IMR-90 (cell line): ENCODE results near the gene ANO1. TPM values are rescaled to one million over a fixed set of nuclear protein-coding genes. Genes with fewer than 3 reads are reported as not detected.

Experiments used
- ATAC-seq: fragments of 200-7000 bp; cut with Tn5 transposase; 2 replicates; pipeline ENCODE4 v1.9.1; 2020; ENCODE audit warnings: low read depth, mild to moderate bottlenecking, moderate library complexity
- BruUV-seq: library from RNA; stranded (reverse); fragments of 400-500 nt; replicated peaks from 2 replicates; lab custom pipeline; 2021; lab: Mats Ljungman, UMichigan
- CTCF ChIA-PET: fragments of 300-600 bp; formaldehyde crosslinking; extraction: SDS; loops from one replicate; lab custom pipeline; 2021; ENCODE audit warnings: antibody characterized with exemption; lab: Yijun Ruan, JAX
- POLR2A ChIA-PET: fragments of 300-600 bp; sonication (Branson Sonifier 250); formaldehyde crosslinking; loops from one replicate; lab custom pipeline; 2022; ENCODE audit warnings: antibody characterized with exemption; ENCODE audit not compliant: unreplicated experiment; lab: Charles Lee
- DNase-seq: peaks from one replicate; pipeline ENCODE4 v3.0.0; 2013
- H2AFZ ChIP-seq: replicated peaks from 2 replicates; pipeline ENCODE3; 2013; ENCODE audit warnings: low read length, mild to moderate bottlenecking; ENCODE audit not compliant: poor library complexity
- H2AK5ac ChIP-seq: 2 replicates; pipeline ENCODE4 v1.6.1; 2013; ENCODE audit warnings: low read depth, low read length, inconsistent platforms
- H2AK9ac ChIP-seq: replicated peaks from 2 replicates; pipeline ENCODE3; 2013; ENCODE audit warnings: mild to moderate bottlenecking, low read depth, low read length, moderate library complexity; ENCODE audit not compliant: poor library complexity
- H2BK120ac ChIP-seq: 2 replicates; pipeline ENCODE4 v1.6.1; 2013; ENCODE audit warnings: low read depth, low read length, inconsistent platforms
- H2BK15ac ChIP-seq: 3 replicates; pipeline ENCODE4 v1.6.1; 2013; ENCODE audit warnings: low read depth, low read length, inconsistent platforms
- H2BK20ac ChIP-seq: 2 replicates; pipeline ENCODE4 v1.6.1; 2013; ENCODE audit warnings: low read depth, mild to moderate bottlenecking, inconsistent platforms, low read length, moderate library complexity
- H2BK5ac ChIP-seq: 2 replicates; pipeline ENCODE4 v1.6.1; 2013; ENCODE audit warnings: mild to moderate bottlenecking, low read depth, low read length, inconsistent platforms; ENCODE audit not compliant: poor library complexity, severe bottlenecking
- H3K14ac ChIP-seq: replicated peaks from 2 replicates; pipeline ENCODE4 v1.6.1; 2013; ENCODE audit warnings: low read depth, low read length, inconsistent platforms
- H3K18ac ChIP-seq: 2 replicates; pipeline ENCODE4 v1.6.1; 2013; ENCODE audit warnings: low read depth, low read length, control low read depth
- H3K23ac ChIP-seq: 2 replicates; pipeline ENCODE4 v1.6.1; 2013; ENCODE audit warnings: low read depth, low read length, inconsistent platforms
- H3K27ac ChIP-seq: 2 replicates; pipeline ENCODE4 v1.5.1; 2013; ENCODE audit warnings: mild to moderate bottlenecking, control low read depth, low read length; ENCODE audit not compliant: insufficient read depth
- H3K27me3 ChIP-seq: 2 replicates; pipeline ENCODE4 v1.6.1; 2013; ENCODE audit warnings: low read length; ENCODE audit not compliant: control insufficient read depth, insufficient read depth
- H3K36me3 ChIP-seq: 2 replicates; pipeline ENCODE4 v1.6.1; 2013; ENCODE audit warnings: low read length, mixed read lengths; ENCODE audit not compliant: control insufficient read depth, insufficient read depth
- H3K4ac ChIP-seq: 2 replicates; pipeline ENCODE4 v1.6.1; 2013; ENCODE audit warnings: low read depth, low read length, inconsistent platforms
- H3K4me1 ChIP-seq: 2 replicates; pipeline ENCODE4 v1.6.1; 2013; ENCODE audit warnings: low read length, mixed read lengths; ENCODE audit not compliant: control insufficient read depth, insufficient read depth
- H3K4me2 ChIP-seq: 2 replicates; pipeline ENCODE4 v1.6.1; 2013; ENCODE audit warnings: low read depth, mild to moderate bottlenecking, control low read depth, low read length, moderate library complexity
- H3K4me3 ChIP-seq: 2 replicates; pipeline ENCODE4 v1.5.1; 2013; ENCODE audit warnings: low read depth, mild to moderate bottlenecking, control low read depth, low read length, moderate library complexity; ENCODE audit not compliant: insufficient read depth
- H3K56ac ChIP-seq: 2 replicates; pipeline ENCODE4 v1.6.1; 2013; ENCODE audit warnings: low read length, inconsistent platforms; ENCODE audit not compliant: insufficient read depth; ENCODE audit errors: extremely low read depth
- H3K79me1 ChIP-seq, 2 experiments: 2 replicates each; pipeline ENCODE4 v1.6.1; 2013; ENCODE audit warnings: low read length in 2 of 2, inconsistent platforms in 1 of 2, low read depth in 1 of 2
- H3K9ac ChIP-seq: 2 replicates; pipeline ENCODE4 v1.6.1; 2013; ENCODE audit warnings: low read depth, low read length, control low read depth
- H3K9me1 ChIP-seq: 2 replicates; pipeline ENCODE4 v1.6.1; 2013; ENCODE audit warnings: low read length, inconsistent platforms; ENCODE audit not compliant: insufficient read depth
- H3K9me3 ChIP-seq: 2 replicates; pipeline ENCODE4 v1.6.1; 2013; ENCODE audit warnings: low read length; ENCODE audit not compliant: control insufficient read depth, insufficient read depth
- H4K20me1 ChIP-seq: 2 replicates; pipeline ENCODE4 v1.6.1; 2013; ENCODE audit warnings: low read length, inconsistent platforms; ENCODE audit not compliant: insufficient read depth
- H4K5ac ChIP-seq: 2 replicates; pipeline ENCODE4 v1.6.1; 2013; ENCODE audit warnings: mild to moderate bottlenecking, low read depth, low read length, control low read depth
- H4K8ac ChIP-seq, 2 experiments: 2 replicates each; pipeline ENCODE4 v1.6.1; 2013; ENCODE audit warnings: low read depth in 2 of 2, low read length in 2 of 2, control low read depth in 1 of 2, inconsistent platforms in 1 of 2
- H4K91ac ChIP-seq: 2 replicates; pipeline ENCODE4 v1.6.1; 2013; ENCODE audit warnings: low read depth, low read length, inconsistent platforms; ENCODE audit not compliant: insufficient read depth
- BHLHE40 ChIP-seq: fragments of 150-350 bp; IDR thresholded peaks from 2 replicates; pipeline ENCODE4 v1.6.1; 2016; ENCODE audit warnings: mild to moderate bottlenecking, low read depth, low read length
- CEBPB ChIP-seq: IDR thresholded peaks from 2 replicates; pipeline ENCODE4 v1.6.1; 2012; ENCODE audit warnings: low read depth, low read length, improper control_type of control experiment
- CHD1 ChIP-seq: IDR thresholded peaks from 2 replicates; pipeline ENCODE4 v1.6.1; 2012; ENCODE audit warnings: low read depth, low read length, improper control_type of control experiment
- CTCF ChIP-seq: conservative IDR thresholded peaks from 2 replicates; pipeline ENCODE4 v1.5.1; 2012; ENCODE audit warnings: mild to moderate bottlenecking, low read depth, low read length, improper control_type of control experiment
- ELK1 ChIP-seq: fragments of 150-350 bp; IDR thresholded peaks from 2 replicates; pipeline ENCODE4 v1.6.1; 2016; ENCODE audit warnings: low read depth, mild to moderate bottlenecking, low read length, moderate library complexity, borderline replicate concordance
- FOS ChIP-seq: fragments of 150-350 bp; IDR thresholded peaks from 2 replicates; pipeline ENCODE4 v1.6.1; 2016; ENCODE audit warnings: low read depth, low read length
- MAFK ChIP-seq: IDR thresholded peaks from 2 replicates; pipeline ENCODE4 v1.6.1; 2012; ENCODE audit warnings: low read depth, low read length, improper control_type of control experiment
- MAZ ChIP-seq: IDR thresholded peaks from 2 replicates; pipeline ENCODE4 v1.6.1; 2012; ENCODE audit warnings: low read depth, mild to moderate bottlenecking, low read length, improper control_type of control experiment, moderate library complexity, borderline replicate concordance
- MXI1 ChIP-seq: IDR thresholded peaks from 2 replicates; pipeline ENCODE4 v1.6.1; 2012; ENCODE audit warnings: low read depth, mild to moderate bottlenecking, low read length, moderate library complexity, borderline replicate concordance
- NFE2L2 ChIP-seq: fragments of 150-350 bp; IDR thresholded peaks from 2 replicates; pipeline ENCODE4 v1.6.1; 2016; ENCODE audit warnings: low read depth, mild to moderate bottlenecking, low read length
- POLR2A ChIP-seq: IDR thresholded peaks from 2 replicates; pipeline ENCODE4 v1.6.1; 2012; ENCODE audit warnings: mild to moderate bottlenecking, low read depth, low read length
- RAD21 ChIP-seq: IDR thresholded peaks from 2 replicates; pipeline ENCODE4 v1.6.1; 2012; ENCODE audit warnings: low read length, improper control_type of control experiment
- RCOR1 ChIP-seq: IDR thresholded peaks from 2 replicates; pipeline ENCODE4 v1.6.1; 2012; ENCODE audit warnings: mild to moderate bottlenecking, low read length, improper control_type of control experiment; ENCODE audit not compliant: insufficient replicate concordance
- RFX5 ChIP-seq: IDR thresholded peaks from 2 replicates; pipeline ENCODE4 v1.8.0; 2012; ENCODE audit warnings: low read depth, mild to moderate bottlenecking, low read length, moderate library complexity
- SMC3 ChIP-seq: fragments of 150-350 bp; IDR thresholded peaks from 2 replicates; pipeline ENCODE4 v1.6.1; 2016; ENCODE audit warnings: low read depth, mild to moderate bottlenecking, antibody characterized with exemption, low read length, moderate library complexity
- USF2 ChIP-seq: fragments of 150-350 bp; IDR thresholded peaks from 2 replicates; pipeline ENCODE4 v1.6.1; 2017; ENCODE audit warnings: mild to moderate bottlenecking, antibody characterized with exemption, low read length, low read depth
- WGBS, 2 experiments: methylation state at CpG; one replicate each; pipeline versions ENCODE4 v1.1.5 to v1.1.7; 2013; ENCODE audit warnings: missing lambda C conversion rate in 2 of 2; ENCODE audit not compliant: insufficient read length in 1 of 2; ENCODE audit errors: extremely low coverage in 2 of 2; 5-methylcytosine and 5-hydroxymethylcytosine counted together
- dilution Hi-C: fragments of 300-500 bp; cut with HindIII; formaldehyde crosslinking; loops from one replicate; pipeline ENCODE4 v1.14.3; 2018; ENCODE audit warnings: low sequenced_read_pairs; ENCODE audit not compliant: unreplicated experiment
- in situ Hi-C: fragments of 300-500 bp; cut with MboI; formaldehyde crosslinking; loops from 3 replicates; pipeline ENCODE4 v1.14.3; 2019; ENCODE audit warnings: low sequenced_read_pairs, inconsistent platforms, mixed read lengths
- intact Hi-C: fragments of 100-400 bp; cut with micrococcal nuclease; formaldehyde crosslinking; loops from 2 replicates; pipeline ENCODE4 v1.10.0; 2022
- polyA plus RNA-seq, 3 experiments: library from polyadenylated mRNA; depleted of rRNA; stranded (reverse); fragments of >200 nt; gene quantifications; 2 replicates each; pipeline ENCODE4 v1.2.3, GENCODE V29; 2012; ENCODE audit warnings: low replicate concordance in 1 of 3
- total RNA-seq: library from RNA; depleted of rRNA; stranded (reverse); fragments of >200 nt; gene quantifications from 2 replicates; pipeline ENCODE4 v1.2.3, GENCODE V29; 2012

Gene ANO1
- total and polyA plus RNA-seq, 2 of the 4 experiments (the other 2 are of a cell fraction), result 4.1 to 10.7 TPM

- Histone ChIP-seq H3K9ac (no peak overlapping the region), H4K8ac (no peak overlapping the region), H3K23ac (no peak overlapping the region), H4K5ac (no peak overlapping the region), H3K27ac (no peak overlapping the region), H3K4me3 (no peak overlapping the region), H2AK9ac (no peak overlapping the region), H2BK20ac (no peak overlapping the region), H2BK5ac (no peak overlapping the region), H4K91ac (no peak overlapping the region), H2BK120ac (no peak overlapping the region), H2BK15ac (no peak overlapping the region), H3K9me1 (peaks cover 8% of the 10 kb centered on the region), H3K18ac (no peak overlapping the region), H2AK5ac (no peak overlapping the region), H3K14ac (no peak overlapping the region), H3K4ac (no peak overlapping the region), H3K4me1 (0 out of 2 replicates have a peak, but pooled peaks cover 2% of the 10 kb centered on the region), H3K36me3 (no peaks in the 10 kb centered on the region), H4K20me1 (peaks cover 7% of the 10 kb centered on the region; the same call in 1 of the 2 replicates), H3K27me3 (peaks cover 30% of the 10 kb centered on the region), H2AFZ (peak overlapping the region; percentile 38), H3K56ac (no peak overlapping the region), H3K9me3 (peaks cover 3% of the 10 kb centered on the region; the same call in 1 of the 2 replicates), H3K79me1 (no peaks in the 10 kb centered on the region), H3K4me2 (no peak overlapping the region)
- ChIA-PET POLR2A (no interaction called here), CTCF (no interaction called here)
- intact Hi-C loops, result no loop called here
- ATAC-seq (peak; percentile 86), DNase-seq (peak; percentile 91)
- TF ChIP-seq NFE2L2 (no peak), CTCF (no peak), ELK1 (no peak), RCOR1 (no peak), MAFK (no peak), BHLHE40 (peak; percentile 58), CEBPB (peak; percentile 33), USF2 (no peak), FOS (peak; percentile 46), POLR2A (no peak), RFX5 (no peak), RAD21 (no peak), CHD1 (no peak), SMC3 (no peak), MAZ (no peak), MXI1 (no peak)
- dilution Hi-C loops, result no loop called here
- in situ Hi-C loops, result no loop called here
- no TSS peak for BruUV-seq
- WGBS, 2 experiments, result 70% methylated on average over 2 of the region's 11 CpGs; no CpG with 5 or more reads in 1 of the 2 experiments
Measured at GRCh38 chr11:70233511-70233934, 155.4 kb downstream of the ANO1 start.
